ENCODE data around the gene SCUBE2.
"Not testable (repeated sequence)": the region's sequence is repeated elsewhere in the genome, so short reads cannot be mapped to it uniquely, and the experiment has no call there.

SCUBE2 gene

DNA sequence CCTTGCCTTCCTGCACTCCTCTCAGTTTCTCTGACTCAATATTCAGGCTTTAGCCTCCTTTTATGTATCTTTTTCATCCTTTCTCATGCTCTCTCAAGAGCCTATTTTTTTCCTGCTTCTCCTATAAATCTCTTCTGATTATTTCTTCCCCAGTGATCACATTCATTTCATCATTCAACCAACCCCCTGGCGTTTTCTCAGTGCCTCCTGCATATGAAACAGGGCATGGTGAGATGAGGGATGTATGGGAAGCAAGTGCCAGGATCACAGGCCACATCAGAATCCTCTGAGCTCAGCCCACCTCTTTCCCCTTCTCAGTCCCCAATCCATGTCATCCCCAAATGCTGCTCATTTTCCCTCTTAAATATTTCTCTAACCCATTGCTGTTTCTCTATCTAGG lies 48.9 kb downstream of the SCUBE2 start:
- DNase-seq (ENCODE audit: low read depth): no peak

DNA sequence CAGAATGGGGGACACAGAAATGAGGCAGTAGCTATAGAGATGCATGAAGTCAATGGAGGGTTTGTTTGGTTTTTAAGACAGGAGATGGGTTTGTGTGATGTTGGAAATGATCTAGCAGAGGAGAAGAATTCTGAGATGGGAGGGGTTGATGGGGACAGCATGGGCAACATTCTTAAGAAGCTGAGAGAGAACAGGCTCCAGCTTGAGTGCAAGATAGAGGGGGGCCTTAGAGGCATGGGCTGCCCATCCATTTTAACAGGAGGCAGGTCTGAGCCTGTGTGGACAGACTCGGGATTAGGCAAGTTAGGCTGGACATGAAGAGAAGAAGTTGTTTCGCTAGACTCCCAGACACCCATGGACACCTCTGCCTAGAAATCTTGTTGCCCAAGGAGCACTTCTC lies 49.7 kb downstream of the SCUBE2 start:
- DNase-seq (ENCODE audit: low read depth): no peak

DNA sequence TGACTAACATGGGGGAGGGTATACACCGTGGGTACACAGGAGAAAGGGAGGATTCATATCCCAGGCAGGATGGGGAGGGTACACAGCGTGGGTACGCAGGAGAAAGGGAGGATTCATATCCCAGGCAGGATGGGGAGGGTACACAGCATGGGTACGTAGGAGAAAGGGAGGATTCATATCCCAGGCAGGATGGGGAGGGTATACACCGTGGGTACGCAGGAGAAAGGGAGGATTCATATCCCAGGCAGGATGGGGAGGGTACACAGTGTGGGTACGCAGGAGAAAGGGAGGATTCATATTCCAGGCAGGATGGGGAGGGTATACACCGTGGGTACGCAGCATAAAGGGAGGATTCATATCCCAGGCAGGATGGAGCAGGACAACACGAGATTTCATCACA lies 51.0 kb downstream of the SCUBE2 start:
- no peak for DNase-seq (ENCODE audit: low read depth)

DNA sequence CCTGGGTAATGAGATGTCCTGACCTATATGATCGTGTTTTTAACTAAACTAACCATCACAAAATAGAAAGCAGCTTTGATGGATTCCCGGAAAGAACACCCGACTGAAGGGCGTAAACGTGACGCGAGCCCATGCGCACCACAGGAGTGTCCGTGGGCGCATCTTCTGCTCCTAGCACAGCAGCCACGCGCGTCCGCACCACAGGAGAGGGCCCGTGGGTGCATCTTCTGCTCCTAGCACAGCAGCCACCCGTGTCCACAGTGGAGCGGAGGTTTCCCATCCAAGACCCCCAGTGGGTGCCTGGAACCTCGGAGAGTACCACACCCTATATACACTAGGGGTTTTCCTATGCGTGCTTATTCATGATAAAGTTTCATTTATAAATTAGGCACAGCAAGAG lies 51.5 kb downstream of the SCUBE2 start:
- DNase-seq (ENCODE audit: low read depth): no peak

DNA sequence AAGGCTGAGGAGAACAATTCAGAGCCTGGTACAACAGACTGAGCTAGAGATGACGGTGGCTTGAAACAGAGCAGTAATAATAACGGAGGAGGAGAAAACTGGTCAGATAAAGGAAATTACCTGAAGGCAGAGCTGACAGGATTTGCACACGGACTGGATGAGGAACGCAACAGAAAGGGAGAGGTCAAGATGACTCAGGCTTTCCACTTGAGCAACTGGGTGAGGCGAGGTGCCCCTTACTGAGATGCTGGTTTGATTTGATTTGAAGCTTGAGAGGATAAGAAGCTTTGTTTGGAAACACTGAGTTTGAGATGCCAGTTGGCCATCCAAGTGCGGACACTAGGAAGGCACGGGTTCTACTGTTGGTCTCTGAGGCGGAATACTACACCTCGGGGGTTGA lies 52.2 kb downstream of the SCUBE2 start:
- DNase-seq (ENCODE audit: low read depth): no peak

DNA sequence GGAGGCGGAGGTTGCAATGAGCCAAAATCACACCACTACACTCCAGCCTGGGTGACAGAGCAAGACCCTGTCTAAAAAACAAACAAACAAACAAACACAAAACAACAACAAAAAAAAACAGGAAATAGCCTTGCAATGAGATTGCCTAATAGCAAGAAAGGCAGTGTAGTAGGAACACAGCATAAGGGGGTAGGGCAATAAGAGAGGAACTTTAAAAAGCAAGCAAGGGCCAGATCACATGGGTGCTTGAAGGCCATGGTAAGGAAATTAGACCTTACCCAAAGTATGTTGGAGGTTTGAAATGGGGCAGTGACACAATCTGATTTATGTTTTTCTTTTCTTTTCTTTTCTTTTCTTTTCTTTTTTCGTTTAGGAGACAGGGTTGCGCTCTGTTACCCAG lies 52.9 kb downstream of the SCUBE2 start:
- no peak for DNase-seq (ENCODE audit: low read depth)

DNA sequence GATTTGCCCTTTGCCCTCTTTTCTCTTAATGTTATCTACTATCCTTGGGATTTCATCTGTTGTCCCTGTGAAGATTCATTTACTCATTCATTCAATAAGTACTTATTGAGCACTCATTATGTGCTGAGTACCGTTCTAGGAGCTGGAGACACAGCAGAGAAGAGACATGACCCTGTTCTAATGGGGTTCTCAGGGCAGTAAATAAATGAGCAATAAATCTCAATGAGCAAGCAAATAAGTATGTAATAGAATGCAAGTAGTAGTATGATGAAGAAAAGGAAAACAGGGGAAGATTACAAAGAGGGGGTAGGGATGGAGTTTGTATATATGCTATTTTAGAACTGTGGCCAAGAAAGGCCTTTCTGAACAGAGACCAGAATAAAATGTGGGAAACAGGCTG lies 53.4 kb downstream of the SCUBE2 start:
- no peak for DNase-seq (ENCODE audit: low read depth)

DNA sequence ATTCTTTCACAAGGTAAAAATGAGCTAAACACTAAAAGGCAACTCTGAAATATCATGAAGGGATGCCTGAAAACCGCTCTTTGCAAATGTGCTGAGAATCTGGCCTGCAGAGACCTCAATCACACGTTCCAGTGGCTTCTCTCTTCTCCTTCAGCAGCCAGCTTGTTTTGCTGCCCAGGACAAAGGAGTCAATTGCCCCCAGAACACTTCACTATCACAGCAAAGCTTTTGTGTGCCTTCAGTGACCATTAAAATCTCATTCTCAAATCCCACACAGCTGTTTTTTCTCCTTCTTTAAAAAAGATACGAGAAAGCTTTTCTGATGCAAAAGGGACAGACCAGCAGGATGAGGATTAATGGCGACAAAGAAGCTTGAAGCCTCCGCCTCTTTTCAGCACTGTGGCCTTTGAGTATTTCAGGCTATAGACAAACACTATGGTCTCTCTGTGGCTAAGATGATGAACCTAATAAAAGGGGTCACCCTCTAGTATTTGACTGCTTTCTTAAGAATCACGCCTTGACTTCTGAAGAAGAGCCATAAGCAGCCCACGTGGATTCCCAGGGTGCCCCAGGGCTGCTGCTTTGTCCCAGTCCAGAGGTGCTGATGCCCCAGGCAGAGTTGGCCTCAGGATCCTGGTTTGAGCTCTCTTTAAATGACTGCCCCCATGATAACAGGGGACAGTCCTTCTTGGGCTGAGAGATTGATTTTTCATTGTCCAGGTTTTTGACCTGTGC lies 54.2 kb downstream of the SCUBE2 start:
- no peak for DNase-seq (ENCODE audit: low read depth)

DNA sequence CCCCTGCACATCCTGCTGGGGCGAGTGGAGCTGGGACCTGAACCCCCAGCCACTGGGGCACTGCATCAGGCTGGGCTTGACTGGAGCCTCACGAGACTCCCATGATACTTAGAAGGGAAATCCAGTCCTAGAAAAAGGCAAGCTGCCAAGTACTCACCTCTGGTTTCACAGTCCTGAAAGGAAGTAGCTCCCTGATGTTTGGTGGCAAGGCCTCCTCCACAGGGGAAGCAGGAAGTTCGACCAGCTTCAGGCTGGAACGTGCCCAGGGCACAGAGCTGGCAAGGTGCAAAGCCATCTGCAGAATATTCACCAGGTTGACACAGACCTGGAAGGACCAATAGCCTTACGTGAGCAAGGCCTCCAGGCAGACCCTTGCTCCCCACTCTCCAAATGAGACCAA lies 60.8 kb downstream of the SCUBE2 start:
- no peak for DNase-seq (ENCODE audit: low read depth)

DNA sequence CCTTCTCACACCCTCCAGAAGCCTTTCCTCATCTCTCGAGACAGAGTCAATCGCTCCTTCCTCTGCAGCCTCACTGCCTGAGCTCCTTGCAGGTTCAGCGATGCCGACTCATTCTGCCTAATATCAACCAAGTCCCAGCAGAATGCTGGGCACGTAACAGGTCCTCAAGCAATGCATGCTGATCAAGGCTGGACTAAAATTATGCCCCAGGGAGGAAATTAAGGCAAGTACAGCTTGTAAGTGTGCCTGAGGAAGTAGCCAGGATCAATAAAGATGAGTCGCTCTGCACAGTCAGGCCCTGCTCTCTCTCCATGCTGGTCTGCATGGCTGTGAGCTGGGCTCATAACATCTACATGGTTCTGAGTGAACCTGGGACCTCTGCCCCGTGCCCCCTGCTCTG lies 62.0 kb downstream of the SCUBE2 start:
- no peak for DNase-seq (ENCODE audit: low read depth)

DNA sequence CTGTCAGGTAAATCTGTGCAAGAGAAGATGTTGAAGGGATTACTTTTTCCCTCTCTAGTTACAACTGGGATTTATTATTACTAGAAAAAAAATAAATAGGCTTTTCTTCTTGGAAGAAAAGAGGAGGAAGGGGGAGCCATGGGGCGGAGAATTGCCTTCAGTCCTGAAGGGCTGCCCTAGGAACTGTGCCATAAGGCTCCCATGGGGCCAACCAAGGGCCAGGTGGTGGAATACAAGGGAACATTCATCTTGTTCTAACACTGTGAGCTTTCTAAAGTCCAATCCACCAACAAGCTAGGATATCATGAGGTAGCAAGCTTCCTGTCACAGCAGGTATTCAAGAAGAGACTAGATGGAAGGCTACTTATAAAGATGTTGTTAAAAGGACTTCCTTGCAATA lies 62.8 kb downstream of the SCUBE2 start:
- no peak for DNase-seq (ENCODE audit: low read depth)

DNA sequence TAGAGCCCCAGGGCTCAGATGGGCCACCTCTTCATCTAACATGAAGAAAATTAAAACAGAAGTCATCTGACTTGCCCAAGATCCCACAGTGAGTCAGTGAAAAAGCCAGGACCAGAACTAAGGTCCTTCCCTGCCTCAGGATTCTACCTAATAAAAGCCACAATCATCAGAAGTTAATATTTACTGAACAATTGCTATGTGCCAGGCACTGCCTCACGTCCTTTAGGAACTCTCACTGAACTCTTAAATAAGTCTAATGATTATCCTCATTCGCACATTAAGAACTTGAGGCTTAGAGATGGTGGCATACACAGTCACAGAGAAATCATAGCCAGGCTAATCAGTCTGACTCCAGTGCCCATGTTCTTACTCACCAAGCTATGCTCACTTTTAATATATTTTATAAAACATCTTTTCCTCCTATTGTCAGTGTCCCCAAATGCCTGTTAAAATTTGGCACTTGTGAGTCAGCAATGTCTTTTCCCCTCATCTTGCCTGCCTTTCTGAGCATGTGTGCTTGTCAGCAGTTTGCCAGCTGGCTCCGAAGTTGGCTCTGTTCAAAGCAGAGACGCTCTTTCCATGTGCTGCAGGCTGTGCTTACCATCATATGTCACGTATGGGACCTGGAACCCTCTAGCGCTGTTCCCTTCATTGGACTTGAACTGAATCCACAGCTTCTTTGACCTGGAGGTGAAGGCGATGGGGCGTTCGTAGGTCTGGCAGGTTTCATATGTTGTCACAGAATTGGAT lies 66.1 kb downstream of the SCUBE2 start:
- DNase-seq (ENCODE audit: low read depth): no peak

DNA sequence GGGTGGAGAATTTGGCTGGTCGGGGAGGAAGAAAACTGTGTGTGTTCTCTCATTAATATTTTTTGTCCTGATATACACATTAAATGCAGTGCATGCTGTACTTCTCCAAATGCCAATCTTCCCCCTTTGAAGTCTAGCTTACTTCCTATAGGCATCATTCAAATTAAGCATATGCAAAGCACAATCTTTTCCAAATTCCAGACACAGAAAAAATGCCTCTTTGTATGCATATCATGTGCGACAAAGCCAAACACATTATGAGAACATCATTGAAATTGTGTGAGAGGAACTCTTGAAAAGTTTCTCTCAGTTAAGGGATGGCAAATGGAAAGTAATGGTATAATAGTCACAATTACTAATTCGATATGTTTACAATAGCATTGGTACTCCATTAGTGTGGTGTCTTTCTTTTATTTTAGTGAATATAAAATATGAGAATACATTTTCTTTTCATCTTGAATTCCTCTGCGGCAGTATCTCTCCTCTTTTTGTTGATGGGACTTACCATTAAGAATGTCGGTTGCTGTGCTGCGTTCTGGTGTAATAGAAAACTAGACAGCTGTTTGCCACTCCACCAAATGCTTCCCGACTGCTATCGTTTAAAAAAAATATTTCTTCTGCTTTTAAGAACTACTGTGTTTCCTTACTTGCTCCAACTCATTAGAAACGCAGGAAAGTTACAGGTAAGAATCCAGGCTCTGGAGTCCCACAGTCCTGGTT lies 68.3 kb downstream of the SCUBE2 start:
- DNase-seq (ENCODE audit: low read depth): no peak

DNA sequence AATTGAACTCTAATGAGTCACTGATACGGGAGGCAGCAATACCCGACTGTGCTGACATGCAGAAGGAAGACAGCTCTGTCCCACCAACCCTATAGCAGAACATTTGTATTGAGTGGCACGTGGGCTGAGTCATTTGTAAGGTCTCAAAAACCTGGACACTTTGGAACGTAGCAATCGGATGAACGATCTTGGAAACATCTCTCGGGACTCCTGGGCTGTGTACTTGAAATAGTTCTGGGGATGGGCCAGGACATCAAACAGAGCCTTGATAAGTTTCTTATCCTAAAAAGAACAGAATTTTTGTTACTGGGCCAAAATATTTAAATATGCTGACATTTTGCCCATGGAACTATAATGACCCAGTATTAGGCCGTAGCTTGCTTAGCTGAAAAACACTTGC lies 70.5 kb downstream of the SCUBE2 start:
- no peak for DNase-seq (ENCODE audit: low read depth)

DNA sequence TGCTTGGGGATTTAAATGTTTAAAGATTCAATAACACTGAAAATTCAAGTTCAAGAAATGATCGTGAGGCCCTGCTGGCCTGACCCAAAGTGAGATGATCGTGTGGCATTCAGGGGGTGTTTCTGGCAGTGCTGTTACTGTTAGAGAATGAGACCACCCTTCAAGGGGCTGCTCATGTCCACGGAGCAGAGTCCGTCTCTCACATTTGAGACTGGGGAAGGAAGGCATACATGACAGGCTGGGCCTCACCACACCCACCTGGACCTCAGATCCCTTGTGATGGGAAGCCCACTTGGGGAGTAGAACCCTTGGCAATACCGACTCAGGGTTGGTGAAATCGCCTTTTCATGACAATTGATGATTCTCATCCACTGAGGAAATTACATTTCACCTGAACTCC lies 71.5 kb downstream of the SCUBE2 start:
- DNase-seq (ENCODE audit: low read depth): no peak

DNA sequence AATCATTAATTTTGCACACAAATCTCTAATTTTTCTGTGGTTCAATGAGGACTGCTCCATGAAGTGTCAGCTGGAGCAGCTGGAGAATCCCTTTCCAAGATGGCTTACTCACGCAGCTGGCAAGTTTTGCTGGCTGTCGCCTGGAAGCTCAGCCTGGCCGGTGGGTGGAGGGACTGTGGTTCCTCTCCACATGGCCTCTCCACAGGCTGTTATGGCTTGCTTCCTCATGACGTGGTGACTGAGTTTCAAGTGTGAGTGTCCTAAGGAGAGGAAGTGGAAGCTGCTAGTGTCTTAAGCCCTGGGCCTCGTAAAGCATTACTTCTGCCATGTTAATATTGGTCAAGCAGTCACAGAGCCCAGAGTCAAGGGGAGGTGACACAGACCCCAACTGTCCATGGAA lies 73.6 kb downstream of the SCUBE2 start:
- no peak for DNase-seq (ENCODE audit: low read depth)

DNA sequence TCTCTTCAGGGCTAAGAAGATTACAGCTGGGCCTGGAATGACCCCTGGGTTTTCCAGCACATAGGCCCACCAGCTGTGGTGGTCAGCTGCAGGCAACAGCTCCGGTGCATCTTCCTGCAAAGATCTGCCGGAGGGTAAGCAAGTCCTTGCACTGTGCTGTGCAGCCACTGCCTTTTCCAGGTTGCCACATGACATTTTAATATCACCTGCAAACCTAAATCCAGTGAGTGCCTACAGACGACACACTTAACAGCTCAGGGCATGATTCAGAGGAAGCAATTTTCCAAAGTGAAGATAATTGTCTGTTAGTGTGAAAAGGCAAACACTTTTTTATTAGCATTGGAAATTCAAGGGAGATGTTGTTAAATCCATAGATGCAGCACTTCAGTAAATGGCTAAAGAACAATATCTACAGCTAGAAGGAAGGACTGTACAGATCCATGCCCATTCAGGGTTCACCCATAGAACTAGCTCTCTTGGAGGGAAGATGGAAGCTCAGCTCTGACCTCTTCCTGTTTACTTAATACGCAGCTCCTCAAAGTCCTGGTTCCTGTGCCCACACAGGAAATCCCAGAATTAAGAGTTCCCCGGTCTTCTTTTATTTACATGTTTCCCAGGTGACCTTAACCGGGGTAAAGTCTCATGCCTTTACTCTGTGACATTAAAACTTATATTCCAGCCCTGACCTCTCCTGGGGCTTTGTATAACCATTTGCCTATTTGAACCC lies 74.3 kb downstream of the SCUBE2 start:
- no peak for DNase-seq (ENCODE audit: low read depth)

DNA sequence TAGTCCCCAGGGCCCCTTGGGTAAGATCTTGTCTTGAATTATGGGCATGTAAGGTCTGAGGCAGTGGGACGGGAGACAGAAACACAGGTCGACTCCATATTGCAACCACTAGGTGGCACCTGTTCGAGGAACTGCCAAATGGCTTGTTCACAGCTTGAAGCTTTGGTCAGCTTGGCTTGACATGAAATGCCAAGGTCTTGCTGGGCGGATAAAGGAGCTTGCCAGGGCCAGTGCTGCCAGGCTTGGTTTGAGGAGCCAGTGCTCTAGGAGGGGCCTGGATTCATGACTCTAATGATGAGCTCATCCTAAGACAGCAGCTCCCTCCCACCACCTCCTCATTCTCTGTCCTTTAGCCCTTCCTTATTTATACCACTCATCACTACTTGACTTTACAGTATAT lies 75.7 kb downstream of the SCUBE2 start:
- no peak for DNase-seq (ENCODE audit: low read depth)

DNA sequence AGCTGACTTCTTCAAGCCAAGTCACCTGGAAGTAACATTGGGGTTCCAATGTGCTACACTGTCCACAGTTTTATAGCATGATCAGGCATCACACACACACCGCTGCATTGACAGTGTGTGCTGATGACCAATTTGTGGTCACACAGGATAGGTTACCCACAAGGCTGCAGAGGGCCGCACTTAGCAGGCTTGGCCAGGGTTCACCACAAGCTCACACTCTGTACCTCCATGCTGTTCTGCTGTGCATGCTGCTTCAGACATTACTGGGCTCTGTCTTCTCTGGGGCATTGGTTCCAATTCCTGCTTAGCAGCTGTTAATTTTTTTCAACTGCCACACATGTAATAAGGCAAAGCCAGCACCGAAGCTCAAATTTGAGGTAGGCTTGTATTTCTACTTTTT lies 76.6 kb downstream of the SCUBE2 start:
- no peak for DNase-seq (ENCODE audit: low read depth)

DNA sequence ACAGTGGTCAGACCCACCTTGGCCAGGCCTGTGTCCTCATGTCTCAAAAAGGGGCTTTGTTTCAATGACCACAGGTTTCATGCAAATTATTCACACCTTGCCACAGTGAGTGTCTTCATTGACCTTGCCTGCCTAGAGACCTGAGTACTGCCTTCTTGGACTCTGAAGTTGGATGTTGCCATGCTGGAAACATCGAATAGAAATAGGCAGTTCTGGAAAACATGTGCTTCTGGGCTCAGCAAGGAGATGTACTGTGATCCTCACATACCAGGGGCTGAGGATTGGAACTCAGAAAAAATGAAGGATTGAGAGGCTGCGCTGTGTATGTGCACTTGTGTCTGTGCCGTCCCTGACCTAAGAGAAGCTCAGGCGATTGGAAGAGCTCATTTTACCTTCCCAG lies 78.0 kb downstream of the SCUBE2 start:
- no peak for DNase-seq (ENCODE audit: low read depth)

DNA sequence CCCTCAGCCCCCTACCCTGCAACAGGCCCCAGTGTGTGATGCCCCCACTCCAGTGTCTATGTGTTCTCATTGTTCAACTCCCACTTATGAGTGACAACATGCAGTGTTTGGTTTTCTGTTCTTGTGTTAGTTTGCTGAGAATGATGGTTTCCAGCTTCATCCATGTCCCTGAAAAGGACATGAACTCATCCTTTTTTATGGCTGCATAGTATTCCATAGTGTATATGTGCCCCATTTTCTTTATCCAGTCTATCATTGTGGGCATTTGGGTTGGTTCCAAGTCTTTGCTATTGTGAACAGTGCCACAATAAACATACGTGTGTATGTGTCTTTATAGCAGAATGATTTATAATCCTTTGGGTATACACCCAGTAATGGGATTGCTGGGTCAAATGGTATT lies 81.9 kb downstream of the SCUBE2 start:
- DNase-seq (ENCODE audit: low read depth): not testable (repeated sequence)

DNA sequence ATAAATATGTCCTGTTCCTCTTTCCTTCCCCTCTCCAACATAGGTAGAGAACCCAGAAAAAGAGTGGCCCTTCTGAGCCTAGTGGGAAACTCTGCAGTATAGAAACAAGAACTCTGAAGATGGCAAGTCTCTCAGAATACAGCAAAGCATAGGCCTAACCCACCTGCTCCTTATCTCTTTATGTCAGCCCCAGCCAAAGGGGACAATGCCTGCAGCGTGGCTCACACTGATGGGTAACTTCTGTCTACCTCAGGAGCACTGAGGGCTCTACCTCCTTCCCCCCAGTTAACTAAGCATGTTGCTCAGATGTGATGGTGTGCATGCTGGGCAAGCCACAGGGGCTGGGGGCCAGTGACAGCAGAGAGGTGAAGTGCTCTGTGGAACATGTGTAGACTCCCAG lies 82.7 kb downstream of the SCUBE2 start:
- DNase-seq (ENCODE audit: low read depth): no peak

Data from stimulated activated CD8-positive, alpha-beta memory T cell treated with anti-CD3 and anti-CD28 coated beads, Interleukin-12 subunit alpha, Interleukin-12 subunit beta, amount 100 ng/mL, for 1 hour (primary cell).